Skin epidermis (tissue), 12 donors: ENCODE data around the gene MFN1.
"Not testable (repeated sequence)": the region's sequence is repeated elsewhere in the genome, so short reads cannot be mapped to it uniquely, and the experiment has no call there.

Experiments
- H3K27ac ChIP-seq, 21 experiments: fragments of 200-600 bp; sonication (generic) in 11 of 21; one replicate each; pipeline ENCODE4 v1.5.0; 2020; ENCODE audit warnings: mild to moderate bottlenecking in 3 of 21, inconsistent platforms in 2 of 21, moderate library complexity in 2 of 21
- H3K4me3 ChIP-seq, 7 experiments: fragments of 200-600 bp; sonication (generic) in 2 of 7; one replicate each; pipeline ENCODE4 v1.5.0; 2020; ENCODE audit warnings: inconsistent platforms in 2 of 7, mild to moderate bottlenecking in 2 of 7, moderate library complexity in 1 of 7

MFN1 gene

GRCh38 chr3:179347345-179348194 is at the start of gene MFN1:
Gene MFN1 (plus strand): TSS chr3:179347709. CDS start chr3:179348852, 1,143 bp downstream.
- Histone ChIP-seq H3K27ac (peak within 1 kb of the TSS; percentile 55 to 93 (median 85)), H3K4me3 (peak within 1 kb of the TSS; percentile 61 to 88 (median 82))

- no peak overlapping the region for H3K27ac ChIP-seq
- no peak overlapping the region for H3K4me3 ChIP-seq
Observed at GRCh38 chr3:179297971-179298725, 49.4 kb upstream of the MFN1 start.

- H3K4me3 ChIP-seq = no peak overlapping the region
Observed at GRCh38 chr3:179299316-179299715, 48.2 kb upstream of the MFN1 start.

DNA sequence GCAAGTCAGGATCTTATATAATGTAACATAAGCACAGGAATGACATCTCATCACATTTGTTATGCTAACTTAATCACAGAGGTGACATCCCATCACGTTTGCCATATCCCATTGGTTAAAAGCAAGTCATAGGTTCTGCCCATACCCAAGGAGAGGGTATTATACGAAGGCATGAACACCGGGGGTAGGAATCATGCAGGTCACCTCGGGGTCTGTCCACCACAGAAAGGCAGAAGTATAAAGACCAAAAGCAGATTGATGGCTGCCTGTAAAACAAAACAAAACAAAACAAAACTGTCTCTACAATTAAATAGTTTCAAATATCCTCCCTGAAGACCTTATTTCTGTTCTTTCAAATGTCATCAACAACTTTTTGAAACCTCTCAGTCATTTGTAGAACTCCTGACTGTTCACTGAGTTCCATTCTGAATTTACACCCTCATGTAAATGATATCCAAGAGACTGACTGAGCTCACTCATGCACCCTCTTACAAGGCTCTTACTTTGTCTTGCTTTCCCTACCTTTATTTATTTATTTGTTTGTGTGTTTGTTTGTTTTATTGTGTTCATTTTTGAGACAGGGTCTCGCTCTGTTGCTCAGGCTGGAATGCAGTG is 47.4 kb upstream of the MFN1 start:
- Histone ChIP-seq H3K27ac (no peak overlapping the region), H3K4me3 (no peak overlapping the region)

More at GRCh38 chr3:179299316-179299715, 48.2 kb upstream of the MFN1 start:
- no peak overlapping the region for H3K27ac ChIP-seq

DNA sequence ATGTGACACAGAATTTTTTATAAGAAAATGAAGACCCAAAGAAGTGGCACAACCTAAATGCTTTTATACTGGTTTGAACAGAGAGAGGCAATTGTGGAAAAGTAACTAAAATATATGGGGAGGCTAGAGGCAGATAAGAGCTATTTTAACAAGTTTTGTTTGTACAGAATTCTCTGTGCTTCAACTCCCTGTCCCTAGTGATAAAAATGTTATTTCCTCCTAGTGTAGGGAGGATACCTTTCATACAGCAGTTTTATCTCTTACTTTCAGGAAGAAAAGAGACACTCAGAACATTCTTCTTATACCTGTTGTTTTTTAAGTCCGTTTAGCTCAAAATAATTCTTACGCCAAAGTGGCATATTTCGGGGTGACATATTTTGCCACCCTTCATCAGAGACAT is 45.9 kb upstream of the MFN1 start:
- H3K4me3 ChIP-seq = no peak overlapping the region

GRCh38 chr3:179302111-179302510 is 45.4 kb upstream of the MFN1 start:
- Histone ChIP-seq H3K27ac (no peak overlapping the region), H3K4me3 (no peak overlapping the region)

More for the DNA sequence above, 45.9 kb upstream of the MFN1 start:
- H3K27ac ChIP-seq = no peak overlapping the region

DNA sequence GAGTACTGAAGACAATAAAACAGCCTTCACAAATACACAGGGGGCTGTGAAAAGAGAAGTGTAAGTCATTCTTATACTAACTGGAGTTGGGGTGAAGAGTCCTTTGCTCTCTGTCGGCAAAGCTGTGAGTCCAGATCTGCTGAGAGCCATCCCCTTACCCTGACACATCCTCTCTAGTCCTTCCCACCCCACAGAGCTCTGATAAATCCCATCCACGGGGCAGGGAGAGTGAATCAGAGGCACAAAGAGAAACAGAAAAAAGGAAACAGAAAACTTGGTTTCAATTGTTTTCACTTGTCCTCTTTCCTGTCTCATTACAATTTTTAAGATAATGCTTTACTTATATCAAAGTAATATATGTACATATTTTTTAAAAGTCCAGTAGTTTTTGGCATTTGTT is 42.9 kb upstream of the MFN1 start:
- Histone ChIP-seq H3K27ac (no peak overlapping the region), H3K4me3 (no peak overlapping the region)

GRCh38 chr3:179307362-179307761 is 40.1 kb upstream of the MFN1 start:
- not testable (repeated sequence) for H3K4me3 ChIP-seq
- peak overlapping the region in 1 of 21 experiments; percentile 27 for H3K27ac ChIP-seq

DNA sequence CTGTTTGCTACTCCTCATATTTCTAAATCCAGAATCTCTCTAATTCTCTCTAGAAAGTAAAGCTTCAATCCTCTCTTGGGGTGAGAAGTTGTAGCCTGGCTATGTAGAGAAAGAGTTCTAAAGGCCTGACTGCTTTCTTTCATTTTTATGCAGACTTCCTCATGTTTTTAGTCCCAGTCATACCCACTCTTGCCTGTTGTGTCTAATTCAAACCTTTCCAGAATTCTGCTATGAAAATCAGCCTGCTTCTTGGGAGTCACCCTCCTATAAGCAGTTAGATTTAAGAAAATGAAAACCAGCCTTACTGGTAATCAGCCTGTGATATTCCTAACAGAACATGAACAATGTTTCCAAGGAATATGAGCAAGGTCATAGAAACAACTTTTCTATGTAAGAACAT is 39.5 kb upstream of the MFN1 start:
- H3K27ac ChIP-seq = peak overlapping the region in 1 of 21 experiments; percentile 27
- no peak overlapping the region for H3K4me3 ChIP-seq

GRCh38 chr3:179309225-179310078 is 38.1 kb upstream of the MFN1 start:
- H3K27ac ChIP-seq = no peak overlapping the region

DNA sequence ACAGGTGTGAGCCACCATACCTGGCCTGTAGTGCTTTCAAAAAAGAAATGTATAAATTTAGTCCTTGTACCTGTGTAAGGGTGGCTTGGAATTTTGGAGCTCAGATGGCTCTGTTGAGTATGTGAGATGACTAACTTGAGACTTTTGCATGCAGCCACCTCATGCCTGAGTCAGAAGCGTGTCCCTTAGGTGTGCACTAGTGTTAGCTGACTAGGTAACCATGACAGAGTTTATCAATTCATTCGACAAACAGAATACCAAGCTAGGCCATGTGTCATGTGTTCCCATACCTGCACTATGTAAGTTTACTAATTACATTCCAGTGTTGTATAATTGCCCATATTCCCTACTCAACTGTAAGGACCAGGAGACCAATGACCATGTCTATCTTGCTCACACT is 28.6 kb upstream of the MFN1 start:
- no peak overlapping the region for H3K4me3 ChIP-seq
- no peak overlapping the region for H3K27ac ChIP-seq

More at GRCh38 chr3:179309225-179310078, 38.1 kb upstream of the MFN1 start:
- H3K4me3 ChIP-seq = no peak overlapping the region

DNA sequence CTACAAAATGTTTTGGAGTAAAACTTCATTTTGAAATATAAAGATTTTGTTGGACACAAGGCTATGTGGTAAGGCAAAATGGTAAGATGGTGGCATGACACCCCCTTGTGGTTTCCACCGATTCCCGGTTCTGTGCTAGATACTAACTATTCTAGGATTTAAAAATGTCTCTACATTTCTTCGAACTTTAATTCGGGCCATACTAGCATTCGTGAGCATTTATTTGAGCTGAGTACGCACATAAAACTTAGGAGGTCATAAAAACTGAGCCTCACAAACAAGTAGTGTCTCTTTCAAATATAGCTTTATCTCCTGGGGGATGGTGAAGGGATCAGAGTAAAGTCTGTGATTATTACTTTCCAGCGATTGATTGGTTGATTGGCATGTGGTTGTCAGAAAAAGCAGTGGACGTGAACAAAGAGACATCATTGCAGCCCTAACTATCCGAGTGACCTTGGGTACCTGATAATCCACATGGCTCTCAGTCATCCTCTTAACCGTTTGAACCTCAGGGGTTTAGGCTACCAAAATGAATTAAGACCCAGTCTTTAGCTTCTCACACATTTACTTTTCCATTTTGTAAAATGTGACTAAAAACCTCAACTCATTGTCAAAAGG is 25.7 kb upstream of the MFN1 start:
- H3K27ac ChIP-seq = peak overlapping the region in 13 of 21 experiments; percentile 16 to 98 (median 95)

GRCh38 chr3:179322286-179323196 is 25.0 kb upstream of the MFN1 start, which contains the start of gene ZNF639:
Gene ZNF639 (plus strand): TSS chr3:179323031. CDS start chr3:179328294, 5,263 bp downstream.
- Histone ChIP-seq H3K27ac (peak within 1 kb of the TSS; percentile 80 to 99 (median 94)), H3K4me3 (peak within 1 kb of the TSS; percentile 73 to 93 (median 81))

More for the DNA sequence above, 25.7 kb upstream of the MFN1 start:
- peak overlapping the region in 5 of 7 experiments; percentile 73 to 91 (median 81) for H3K4me3 ChIP-seq

- peak overlapping the region; percentile 73 to 93 (median 81) for H3K4me3 ChIP-seq
- H3K27ac ChIP-seq = peak overlapping the region; percentile 80 to 99 (median 94)
Observed at GRCh38 chr3:179323197-179324110, 24.1 kb upstream of the MFN1 start.

DNA sequence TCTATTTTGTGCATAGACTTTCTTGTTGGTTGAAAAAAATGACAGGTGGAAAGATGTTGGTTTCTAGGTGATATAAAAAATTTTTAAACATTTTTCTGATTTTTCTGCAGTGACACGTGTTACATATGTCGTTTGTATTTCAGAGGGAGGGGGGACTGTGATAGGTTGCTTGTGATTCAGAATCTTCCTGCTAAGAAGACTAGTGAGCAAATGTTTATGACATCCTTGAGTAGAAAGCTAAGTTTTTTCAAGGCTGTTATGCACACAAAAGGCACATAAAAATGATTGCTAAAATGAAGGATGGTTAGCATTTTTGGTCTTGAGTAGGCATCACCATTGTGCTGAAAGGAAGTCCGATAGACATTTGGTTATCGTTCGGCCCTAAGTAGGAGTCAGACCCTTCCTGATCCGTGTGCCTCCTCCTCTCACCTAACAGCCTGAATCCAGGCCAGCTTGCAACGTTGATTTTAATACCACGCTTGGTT is 23.2 kb upstream of the MFN1 start:
- H3K4me3 ChIP-seq = peak overlapping the region; percentile 73 to 93 (median 81)
- peak overlapping the region in 15 of 21 experiments; percentile 80 to 98 (median 95) for H3K27ac ChIP-seq

GRCh38 chr3:179330438-179330837 is 17.1 kb upstream of the MFN1 start:
- Histone ChIP-seq H3K4me3 (no peak overlapping the region), H3K27ac (no peak overlapping the region)
